Peyer's patch (tissue), 4 donors: ENCODE results near the gene MECP2.

Experiments
- CTCF ChIP-seq, 6 experiments: fragments of 450-650 bp in 4 of 6; fragments of 200-600 bp in 2 of 6; sonication (generic) in 1 of 6; IDR thresholded peaks; one replicate each; pipeline ENCODE4 v1.5.1; 2017 to 2019; ENCODE audit warnings: antibody characterized with exemption in 6 of 6, mild to moderate bottlenecking in 3 of 6, moderate library complexity in 1 of 6
- POLR2A ChIP-seq, 2 donors: fragments of 450-650 bp; IDR thresholded peaks; one replicate each; pipeline ENCODE4 v1.5.1; 2017; ENCODE audit warnings: antibody characterized with exemption in 2 of 2, mild to moderate bottlenecking in 2 of 2, moderate library complexity in 2 of 2

DNA sequence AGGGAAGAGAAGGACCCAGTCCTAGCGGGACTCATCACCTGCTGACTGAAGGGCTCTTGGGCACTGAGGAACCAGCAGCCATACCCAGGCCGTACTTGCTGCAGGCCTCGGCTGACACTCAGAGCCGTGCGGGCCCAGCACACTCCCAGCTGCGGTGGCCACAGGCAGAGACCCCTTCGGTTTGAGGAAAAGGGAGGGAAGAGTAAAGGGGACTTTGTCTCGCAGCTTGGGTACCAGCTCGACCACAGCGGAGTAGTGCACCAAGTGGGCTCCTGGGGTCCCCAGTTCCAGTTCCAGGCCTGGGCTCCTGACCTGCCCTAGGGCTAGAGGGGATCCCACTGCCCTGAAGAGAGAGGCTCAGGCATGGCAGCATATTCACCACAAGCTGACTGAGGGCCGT, 28.6 kb upstream of the MECP2 start:
- TF ChIP-seq CTCF (IDR thresholded peaks at IDR 0.05) (no peak), POLR2A (IDR thresholded peaks at IDR 0.05) (no peak)
